Small intestine (tissue), 7 donors: ENCODE results near the gene PDE1C. TPM values are rescaled to one million over a fixed set of nuclear protein-coding genes. Genes with fewer than 3 reads are reported as not detected.

Source experiments
- DNase-seq, 2 donors: peaks; one replicate each; pipeline versions ENCODE4 v3.0.0 to v3.0.0-alpha.2; 2013
- FAIRE-seq: peaks from 2 replicates; lab custom pipeline; 2012; peaks lifted over from hg19 to GRCh38; lab: Jason Lieb, UNC
- H3K27ac ChIP-seq, 3 donors: one replicate each; pipeline ENCODE4 v1.5.1; 2013; ENCODE audit warnings: low read length in 2 of 3, mild to moderate bottlenecking in 2 of 3, control low read depth in 1 of 3, inconsistent platforms in 1 of 3, low read depth in 1 of 3, moderate library complexity in 1 of 3
- H3K27me3 ChIP-seq, 3 donors: one replicate each; pipeline ENCODE4 v1.6.1; 2013; ENCODE audit warnings: low read length in 3 of 3, inconsistent platforms in 1 of 3; ENCODE audit not compliant: control insufficient read depth in 3 of 3, insufficient read depth in 3 of 3
- H3K36me3 ChIP-seq, 3 donors: one replicate each; pipeline ENCODE4 v1.6.1; 2013; ENCODE audit warnings: low read length in 3 of 3, inconsistent platforms in 1 of 3, low read depth in 1 of 3, mild to moderate bottlenecking in 1 of 3, moderate library complexity in 1 of 3; ENCODE audit not compliant: control insufficient read depth in 3 of 3, insufficient read depth in 2 of 3
- H3K4me1 ChIP-seq, 3 donors: one replicate each; pipeline ENCODE4 v1.6.1; 2013; ENCODE audit warnings: low read length in 2 of 3, inconsistent platforms in 1 of 3, low read depth in 1 of 3, mild to moderate bottlenecking in 1 of 3, moderate library complexity in 1 of 3; ENCODE audit not compliant: control insufficient read depth in 3 of 3, insufficient read depth in 2 of 3
- H3K4me3 ChIP-seq, 3 donors: one replicate each; pipeline ENCODE4 v1.5.1; 2013; ENCODE audit warnings: low read length in 3 of 3, control low read depth in 1 of 3, inconsistent platforms in 1 of 3, low read depth in 1 of 3, mild to moderate bottlenecking in 1 of 3, moderate library complexity in 1 of 3
- H3K9me3 ChIP-seq, 2 donors: one replicate each; pipeline ENCODE4 v1.6.1; 2013; ENCODE audit warnings: low read depth in 1 of 2, low read length in 1 of 2; ENCODE audit not compliant: control insufficient read depth in 2 of 2, insufficient read depth in 1 of 2
- WGBS, 3 donors: extraction: QIAGEN DNeasy Blood & Tissue Kit; methylation state at CpG; one replicate each; pipeline ENCODE4 v1.1.7; 2013; 5-methylcytosine and 5-hydroxymethylcytosine counted together
- polyA plus RNA-seq, 4 donors: library from polyadenylated mRNA; stranded (reverse) in 3 of 4; unstranded in 1 of 4; fragments of 200-250 nt in 3 of 4; fragments of 120-200 nt in 1 of 4; gene quantifications; one replicate each; pipeline versions ENCODE4 v1.2.1 to v1.2.3, GENCODE V29; 2013
- donor health status: healthy with polysubstance abuse.
- donor health status: control.
- donor health status: control.
- donor health status: Bipolar disorder and iron deficiency.
- donor health status: healthy.

Gene PDE1C
- polyA plus RNA-seq, 4 donors, result 0.22 to 1.8 (median 0.66) TPM

- WGBS, 3 donors, result 87 to 93% (median 88%) methylated on average over 3 of the region's 3 CpGs
- Histone ChIP-seq H3K4me1 (peaks cover 0 to 4% (median 0%) of the 10 kb centered on the region in 3 donors), H3K4me3 (no peak overlapping the region), H3K27ac (no peak overlapping the region), H3K27me3 (no peaks in the 10 kb centered on the region), H3K9me3 (no peaks in the 10 kb centered on the region), H3K36me3 (no peaks in the 10 kb centered on the region)
- FAIRE-seq (no peak), DNase-seq (no peak)
These were observed 78.8 kb downstream of the PDE1C start for GRCh38 chr7:31991406-31991805.

- WGBS, 3 donors, result 55 to 78% (median 72%) methylated on average over 5 of the region's 5 CpGs
- H3K9me3 ChIP-seq, result no peaks in the 10 kb centered on the region
- no peak overlapping the region for H3K27ac ChIP-seq
- no peaks in the 10 kb centered on the region for H3K36me3 ChIP-seq
- H3K4me1 ChIP-seq, result no peaks in the 10 kb centered on the region
- DNase-seq (no peak), FAIRE-seq (no peak)
- no peak overlapping the region for H3K4me3 ChIP-seq
- no peaks in the 10 kb centered on the region for H3K27me3 ChIP-seq
These were observed 83.2 kb downstream of the PDE1C start for GRCh38 chr7:31986878-31987518.

- WGBS, 3 donors, result 56 to 68% (median 60%) methylated on average over 1 of the region's 1 CpG
- Histone ChIP-seq H3K4me3 (no peak overlapping the region), H3K4me1 (no peaks in the 10 kb centered on the region), H3K27me3 (no peaks in the 10 kb centered on the region), H3K27ac (no peak overlapping the region), H3K9me3 (no peaks in the 10 kb centered on the region), H3K36me3 (no peaks in the 10 kb centered on the region)
- FAIRE-seq, result no peak
- no peak for DNase-seq
These were observed 87.2 kb downstream of the PDE1C start for GRCh38 chr7:31982962-31983361.

- DNase-seq, result no peak
- Histone ChIP-seq H3K4me3 (no peak overlapping the region), H3K9me3 (peaks cover 0 to 4% of the 10 kb centered on the region in 2 donors), H3K27me3 (no peaks in the 10 kb centered on the region), H3K27ac (no peak overlapping the region), H3K4me1 (no peaks in the 10 kb centered on the region), H3K36me3 (no peaks in the 10 kb centered on the region)
- WGBS, 3 donors, result 46 to 68% (median 55%) methylated on average over 6 of the region's 6 CpGs
- no peak for FAIRE-seq
These were observed 88.3 kb downstream of the PDE1C start for GRCh38 chr7:31981874-31982390.

GRCh38 chr7:31979690-31980330, 90.4 kb downstream of the PDE1C start:
- no peaks in the 10 kb centered on the region for H3K4me1 ChIP-seq
- DNase-seq (no peak), FAIRE-seq (no peak)
- H3K36me3 ChIP-seq, result no peaks in the 10 kb centered on the region
- 89 to 97% (median 92%) methylated on average over 1 of the region's 1 CpG for whole genome bisulfite sequencing, 3 donors
- no peak overlapping the region for H3K4me3 ChIP-seq
- H3K27ac ChIP-seq, result no peak overlapping the region
- no peaks in the 10 kb centered on the region for H3K27me3 ChIP-seq
- H3K9me3 ChIP-seq, result peaks cover 0 to 4% of the 10 kb centered on the region in 2 donors

- DNase-seq, result no peak
- no peak overlapping the region for H3K4me3 ChIP-seq
- H3K9me3 ChIP-seq, result peaks cover 0 to 4% of the 10 kb centered on the region in 2 donors
- no peaks in the 10 kb centered on the region for H3K4me1 ChIP-seq
- no peak for FAIRE-seq
- H3K36me3 ChIP-seq, result no peaks in the 10 kb centered on the region
- no peak overlapping the region for H3K27ac ChIP-seq
- WGBS, 3 donors, result 53 to 78% (median 69%) methylated on average over 5 of the region's 5 CpGs
- no peaks in the 10 kb centered on the region for H3K27me3 ChIP-seq
These were observed 94.7 kb downstream of the PDE1C start for GRCh38 chr7:31975546-31975945.

GRCh38 chr7:31974351-31974750, 95.9 kb downstream of the PDE1C start:
- Histone ChIP-seq H3K9me3 (peaks cover 0 to 4% of the 10 kb centered on the region in 2 donors), H3K27ac (no peak overlapping the region), H3K4me3 (no peak overlapping the region), H3K27me3 (no peaks in the 10 kb centered on the region), H3K36me3 (no peaks in the 10 kb centered on the region), H3K4me1 (no peaks in the 10 kb centered on the region)
- FAIRE-seq (no peak), DNase-seq (no peak)
- 47 to 78% (median 59%) methylated on average over 1 of the region's 1 CpG for WGBS, 3 donors

GRCh38 chr7:31971049-31971667, 99.0 kb downstream of the PDE1C start:
- FAIRE-seq (no peak), DNase-seq (no peak)
- no peak overlapping the region for H3K27ac ChIP-seq
- H3K9me3 ChIP-seq, result no peaks in the 10 kb centered on the region
- no peaks in the 10 kb centered on the region for H3K4me1 ChIP-seq
- 89 to 96% (median 94%) methylated on average over 7 of the region's 7 CpGs for WGBS, 3 donors
- no peaks in the 10 kb centered on the region for H3K36me3 ChIP-seq
- H3K27me3 ChIP-seq, result no peaks in the 10 kb centered on the region
- no peak overlapping the region for H3K4me3 ChIP-seq
